ENCODE results near the gene LRRC73. TPM values are rescaled to one million over a fixed set of nuclear protein-coding genes. Genes with fewer than 3 reads are reported as not detected.
"Not testable (repeated sequence)": the region's sequence is repeated elsewhere in the genome, so short reads cannot be mapped to it uniquely, and the experiment has no call there.

Gene LRRC73
- polyA plus RNA-seq, 4 donors = 0.98 to 1.9 (median 1.0) TPM

- DNase-seq (ENCODE audit: low read depth in 4 of 4, low spot score in 3 of 4) = not testable (repeated sequence)
Measured at GRCh38 chr6:43467265-43467664, 42.9 kb downstream of the LRRC73 start.

DNA sequence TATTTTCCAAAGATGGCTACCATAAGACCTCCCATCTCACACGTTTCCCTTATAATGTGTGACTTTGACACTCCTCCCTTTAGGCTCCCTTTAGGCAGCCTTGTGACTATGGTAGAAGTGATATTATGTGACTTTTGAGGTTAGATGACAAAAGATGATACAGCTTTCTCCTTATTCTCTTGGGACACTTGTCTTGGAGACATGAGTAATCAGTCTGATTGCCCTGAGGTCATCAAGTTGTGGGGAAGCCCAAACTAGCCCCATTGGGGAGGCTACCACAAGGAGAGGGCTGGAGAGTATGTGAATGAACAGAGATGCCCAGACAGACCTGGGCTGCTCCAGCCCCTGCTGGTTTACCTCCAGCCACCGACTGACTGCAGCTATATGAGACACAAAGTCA is 44.2 kb downstream of the LRRC73 start:
- no peak for DNase-seq (ENCODE audit: low read depth in 4 of 4, low spot score in 3 of 4)

DNA sequence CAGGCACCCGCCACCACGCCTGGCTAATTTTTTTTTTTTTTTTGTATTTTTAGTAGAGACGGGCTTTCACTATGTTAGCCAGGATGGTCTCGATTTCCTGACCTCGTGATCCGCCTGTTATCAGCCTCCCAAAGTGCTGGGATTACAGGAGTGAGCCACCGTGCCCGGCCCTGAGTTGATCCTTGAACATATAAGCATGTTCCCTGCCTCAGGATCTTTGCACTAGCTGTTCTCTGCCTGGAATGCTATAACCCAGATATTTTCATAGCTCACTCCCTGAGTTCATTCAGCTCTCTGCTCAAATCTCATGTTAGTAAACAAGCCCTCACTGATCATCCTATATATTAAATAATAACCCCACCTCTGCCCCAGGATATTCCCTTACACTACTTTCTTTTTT is 45.8 kb downstream of the LRRC73 start:
- no peak for DNase-seq (ENCODE audit: low read depth in 4 of 4, low spot score in 3 of 4)

DNA sequence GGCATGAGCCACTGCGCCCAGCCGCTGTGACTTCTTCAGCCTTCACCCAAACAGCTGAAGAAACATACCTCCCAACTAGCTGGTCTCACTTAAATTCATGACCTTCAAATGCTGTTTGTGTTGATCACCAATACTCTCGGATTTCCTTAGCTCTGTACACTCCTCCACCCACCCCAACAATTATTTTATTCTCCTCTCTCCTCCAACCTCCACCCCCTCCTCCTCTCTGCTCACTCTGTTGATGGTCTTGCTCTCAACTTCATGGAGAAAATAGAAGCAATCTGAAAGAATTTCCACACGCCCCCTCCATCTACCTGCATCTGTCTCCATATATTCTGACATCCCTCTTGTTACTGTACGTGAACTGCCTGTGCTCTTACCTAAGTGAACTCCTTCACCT is 48.2 kb downstream of the LRRC73 start:
- DNase-seq (ENCODE audit: low read depth in 4 of 4, low spot score in 3 of 4) = no peak

- no peak for DNase-seq (ENCODE audit: low read depth in 4 of 4, low spot score in 3 of 4)
Measured at GRCh38 chr6:43460032-43460431, 50.1 kb downstream of the LRRC73 start.

GRCh38 chr6:43459535-43459934 is 50.6 kb downstream of the LRRC73 start:
- no peak for DNase-seq (ENCODE audit: low read depth in 4 of 4, low spot score in 3 of 4)

- DNase-seq (ENCODE audit: low read depth in 4 of 4, low spot score in 3 of 4) = not testable (repeated sequence)
Measured at GRCh38 chr6:43458154-43458553, 52.0 kb downstream of the LRRC73 start.

- DNase-seq (ENCODE audit: low read depth in 4 of 4, low spot score in 3 of 4) = no peak
Measured at GRCh38 chr6:43457643-43458042, 52.5 kb downstream of the LRRC73 start.

Other genes starting within 250 kb of the LRRC73 start
- gene SLC22A7, start 212.1 kb downstream of the LRRC73 start, polyA plus RNA-seq (ENCODE audit: insufficient read length in 4 of 4) = 1 to 10 TPM in 1 of 4 donors, under 1 TPM in 3; 0.24 to 2.5 (median 0.86) TPM
- gene CRIP3, start 201.5 kb downstream of the LRRC73 start, polyA plus RNA-seq (ENCODE audit: insufficient read length in 4 of 4) = 1 to 10 TPM; 2.2 to 3.9 (median 3.7) TPM
- 10 to 100 TPM; 22.1 to 29.4 (median 28.1) TPM for gene ZNF318, start 140.7 kb downstream of the LRRC73 start, polyA plus RNA-seq (ENCODE audit: insufficient read length in 4 of 4)
- 10 to 100 TPM; 20.1 to 21.3 (median 20.9) TPM for gene ABCC10, start 82.8 kb downstream of the LRRC73 start, polyA plus RNA-seq (ENCODE audit: insufficient read length in 4 of 4)
- 1 to 10 TPM in 2 of 4 donors, under 1 TPM in 2; 0.87 to 1.4 (median 1.1) TPM for gene DLK2, start 54.8 kb downstream of the LRRC73 start, polyA plus RNA-seq (ENCODE audit: insufficient read length in 4 of 4)
- 10 to 100 TPM; 27.4 to 35.7 (median 32.0) TPM for gene TJAP1, start 32.8 kb downstream of the LRRC73 start, polyA plus RNA-seq (ENCODE audit: insufficient read length in 4 of 4)
- gene YIPF3, start 6.6 kb upstream of the LRRC73 start, polyA plus RNA-seq (ENCODE audit: insufficient read length in 4 of 4) = 100 to 1,000 TPM; 146 to 162 (median 153) TPM
- 10 to 100 TPM; 37.3 to 45.1 (median 39.0) TPM for gene POLR1C, start 6.7 kb upstream of the LRRC73 start, polyA plus RNA-seq (ENCODE audit: insufficient read length in 4 of 4)
- gene XPO5, start 65.7 kb upstream of the LRRC73 start, polyA plus RNA-seq (ENCODE audit: insufficient read length in 4 of 4) = 10 to 100 TPM; 46.3 to 50.4 (median 47.8) TPM
- 10 to 100 TPM; 18.8 to 22.0 (median 19.6) TPM for gene POLH, start 65.8 kb upstream of the LRRC73 start, polyA plus RNA-seq (ENCODE audit: insufficient read length in 4 of 4)
- gene GTPBP2, start 118.9 kb upstream of the LRRC73 start, polyA plus RNA-seq (ENCODE audit: insufficient read length in 4 of 4) = 10 to 100 TPM; 46.5 to 52.1 (median 49.2) TPM
- 10 to 100 TPM; 24.6 to 28.8 (median 26.3) TPM for gene MAD2L1BP, start 125.5 kb upstream of the LRRC73 start, polyA plus RNA-seq (ENCODE audit: insufficient read length in 4 of 4)
- gene RSPH9, start 134.7 kb upstream of the LRRC73 start, polyA plus RNA-seq (ENCODE audit: insufficient read length in 4 of 4) = 1 to 10 TPM; 1.4 to 1.7 (median 1.5) TPM
- 10 to 100 TPM; 45.0 to 54.1 (median 48.1) TPM for gene MRPS18A, start 177.4 kb upstream of the LRRC73 start, polyA plus RNA-seq (ENCODE audit: insufficient read length in 4 of 4)

All from right renal pelvis (tissue), 4 donors.